Stimulated activated CD8-positive, alpha-beta memory T cell treated with anti-CD3 and anti-CD28 coated beads, Interleukin-12 subunit alpha, Interleukin-12 subunit beta, amount 100 ng/mL, for 1 hour (primary cell): ENCODE results near the gene OCRL.

Source experiments
- DNase-seq: peaks from one replicate; pipeline ENCODE4 v3.0.0-alpha.2; 2020; ENCODE audit warnings: low read depth

The OCRL gene

GRCh38 chrX:129585167-129585566 is 45.1 kb downstream of the OCRL start:
- DNase-seq = no peak

GRCh38 chrX:129585691-129586090 is 45.6 kb downstream of the OCRL start:
- no peak for DNase-seq

GRCh38 chrX:129586446-129586845 is 46.4 kb downstream of the OCRL start:
- no peak for DNase-seq

GRCh38 chrX:129590596-129590995 is 50.5 kb downstream of the OCRL start:
- DNase-seq = no peak

GRCh38 chrX:129593137-129593536 is 53.1 kb downstream of the OCRL start:
- no peak for DNase-seq

GRCh38 chrX:129594781-129595180 is 54.7 kb downstream of the OCRL start:
- no peak for DNase-seq

GRCh38 chrX:129596077-129596476 is 56.0 kb downstream of the OCRL start:
- no peak for DNase-seq

- DNase-seq = no peak
Observed at GRCh38 chrX:129597905-129598304, 57.8 kb downstream of the OCRL start.

GRCh38 chrX:129599499-129599898 is 59.4 kb downstream of the OCRL start:
- no peak for DNase-seq

- no peak for DNase-seq
Observed at GRCh38 chrX:129599996-129600395, 59.9 kb downstream of the OCRL start.

GRCh38 chrX:129600981-129601424 is 60.9 kb downstream of the OCRL start:
- DNase-seq = no peak

- DNase-seq = peak; percentile 36
Observed at GRCh38 chrX:129606918-129607317, 66.9 kb downstream of the OCRL start.

- DNase-seq = no peak
Observed at GRCh38 chrX:129608496-129608895, 68.4 kb downstream of the OCRL start.

GRCh38 chrX:129609395-129609794 is 69.3 kb downstream of the OCRL start:
- DNase-seq = no peak

GRCh38 chrX:129612396-129612795 is 72.3 kb downstream of the OCRL start:
- DNase-seq = no peak

- DNase-seq = no peak
Observed at GRCh38 chrX:129613596-129613995, 73.5 kb downstream of the OCRL start.

- DNase-seq = no peak
Observed at GRCh38 chrX:129614481-129615255, 74.6 kb downstream of the OCRL start.

GRCh38 chrX:129617420-129617819 is 77.4 kb downstream of the OCRL start:
- no peak for DNase-seq

- DNase-seq = no peak
Observed at GRCh38 chrX:129618997-129619396, 78.9 kb downstream of the OCRL start.

GRCh38 chrX:129622757-129623301 is 82.8 kb downstream of the OCRL start:
- DNase-seq = no peak

GRCh38 chrX:129626026-129626425 is 86.0 kb downstream of the OCRL start:
- no peak for DNase-seq

GRCh38 chrX:129629837-129630236 is 89.8 kb downstream of the OCRL start:
- no peak for DNase-seq

GRCh38 chrX:129631849-129632248 is 91.8 kb downstream of the OCRL start:
- DNase-seq = no peak

GRCh38 chrX:129632443-129632842 is 92.4 kb downstream of the OCRL start:
- no peak for DNase-seq
